DMS 273 (cell line): ENCODE results near the gene RANBP3.
A peak's percentile ranks its signal among the peaks of the same experiment; 100 is the strongest.

Experiments
- DNase-seq: peaks from one replicate; lab custom pipeline; 2025; ENCODE audit not compliant: unreplicated experiment; lab: John Stamatoyannopoulos, UW

RANBP3 gene

GRCh38 chr19:5908773-5909442 is 69.0 kb downstream of the RANBP3 start:
- no peak for DNase-seq

GRCh38 chr19:5907241-5907640 is 70.7 kb downstream of the RANBP3 start:
- DNase-seq, result no peak

- DNase-seq, result no peak
Observed at GRCh38 chr19:5905114-5905778, 72.7 kb downstream of the RANBP3 start.

- DNase-seq, result peak; percentile 100
Observed at GRCh38 chr19:5904352-5905113, 73.4 kb downstream of the RANBP3 start, which contains the start of gene VMAC. TSS of gene VMAC (plus strand) at chr19:5904872. CDS start at chr19:5904891, 19 bp downstream.

- DNase-seq, result peak; percentile 99
Observed at GRCh38 chr19:5903624-5904351, 74.2 kb downstream of the RANBP3 start, which contains the start of gene NDUFA11. TSS of gene NDUFA11 (minus strand) at chr19:5903790. CDS start at chr19:5903708, 82 bp downstream.

- DNase-seq, result peak; percentile 59
Observed at GRCh38 chr19:5903056-5903623, 74.8 kb downstream of the RANBP3 start.

GRCh38 chr19:5900976-5901375 is 77.0 kb downstream of the RANBP3 start:
- DNase-seq, result no peak

GRCh38 chr19:5899728-5900526 is 78.0 kb downstream of the RANBP3 start:
- no peak for DNase-seq

- peak; percentile 46 for DNase-seq
Observed at GRCh38 chr19:5897189-5897969, 80.6 kb downstream of the RANBP3 start.

GRCh38 chr19:5896365-5897076 is 81.4 kb downstream of the RANBP3 start:
- no peak for DNase-seq

GRCh38 chr19:5895890-5896289 is 82.0 kb downstream of the RANBP3 start:
- DNase-seq, result no peak

- DNase-seq, result no peak
Observed at GRCh38 chr19:5895409-5895808, 82.5 kb downstream of the RANBP3 start.

GRCh38 chr19:5894704-5895349 is 83.1 kb downstream of the RANBP3 start:
- peak; percentile 42 for DNase-seq

GRCh38 chr19:5893907-5894703 is 83.8 kb downstream of the RANBP3 start:
- DNase-seq, result peak; percentile 80

- no peak for DNase-seq
Observed at GRCh38 chr19:5893296-5893903, 84.5 kb downstream of the RANBP3 start.

- no peak for DNase-seq
Observed at GRCh38 chr19:5892772-5893275, 85.1 kb downstream of the RANBP3 start.
